NCI-H2029 (cell line): Measurements from ENCODE around the gene LTBP2.

Experiments
- DNase-seq: peaks from one replicate; lab custom pipeline; 2025; lab: John Stamatoyannopoulos, UW

Gene LTBP2

GRCh38 chr14:74571901-74572725 lies 39.9 kb downstream of the LTBP2 start:
- no peak for DNase-seq

GRCh38 chr14:74571441-74571841 lies 40.6 kb downstream of the LTBP2 start:
- DNase-seq, result no peak

GRCh38 chr14:74570696-74571095 lies 41.3 kb downstream of the LTBP2 start:
- DNase-seq, result no peak

- DNase-seq, result no peak
Measured at GRCh38 chr14:74569806-74570591, 42.0 kb downstream of the LTBP2 start.

GRCh38 chr14:74569387-74569786 lies 42.6 kb downstream of the LTBP2 start:
- no peak for DNase-seq

GRCh38 chr14:74568911-74569310 lies 43.1 kb downstream of the LTBP2 start:
- no peak for DNase-seq

GRCh38 chr14:74568380-74568649 lies 43.7 kb downstream of the LTBP2 start:
- DNase-seq, result no peak

GRCh38 chr14:74567646-74568379 lies 44.2 kb downstream of the LTBP2 start:
- no peak for DNase-seq

- no peak for DNase-seq
Measured at GRCh38 chr14:74567219-74567618, 44.8 kb downstream of the LTBP2 start.

GRCh38 chr14:74566174-74567141 lies 45.6 kb downstream of the LTBP2 start:
- no peak for DNase-seq

- no peak for DNase-seq
Measured at GRCh38 chr14:74563586-74564159, 48.4 kb downstream of the LTBP2 start.

GRCh38 chr14:74563233-74563585 lies 48.8 kb downstream of the LTBP2 start:
- DNase-seq, result no peak

GRCh38 chr14:74562515-74563232 lies 49.4 kb downstream of the LTBP2 start:
- no peak for DNase-seq

- DNase-seq, result no peak
Measured at GRCh38 chr14:74558655-74559054, 53.4 kb downstream of the LTBP2 start.

- no peak for DNase-seq
Measured at GRCh38 chr14:74557691-74558090, 54.3 kb downstream of the LTBP2 start.

- no peak for DNase-seq
Measured at GRCh38 chr14:74555476-74556050, 56.5 kb downstream of the LTBP2 start.

GRCh38 chr14:74554742-74555362 lies 57.2 kb downstream of the LTBP2 start:
- no peak for DNase-seq

- DNase-seq, result no peak
Measured at GRCh38 chr14:74552623-74553022, 59.4 kb downstream of the LTBP2 start.

- DNase-seq, result no peak
Measured at GRCh38 chr14:74551431-74552371, 60.3 kb downstream of the LTBP2 start.
